Putamen (tissue), 1 donor: ENCODE data around the gene DLG4.

ENCODE experiments used
- DNase-seq: peaks from one replicate; pipeline ENCODE4 v3.0.0-alpha.2; 2016; ENCODE audit warnings: low spot score

DLG4 gene

DNA sequence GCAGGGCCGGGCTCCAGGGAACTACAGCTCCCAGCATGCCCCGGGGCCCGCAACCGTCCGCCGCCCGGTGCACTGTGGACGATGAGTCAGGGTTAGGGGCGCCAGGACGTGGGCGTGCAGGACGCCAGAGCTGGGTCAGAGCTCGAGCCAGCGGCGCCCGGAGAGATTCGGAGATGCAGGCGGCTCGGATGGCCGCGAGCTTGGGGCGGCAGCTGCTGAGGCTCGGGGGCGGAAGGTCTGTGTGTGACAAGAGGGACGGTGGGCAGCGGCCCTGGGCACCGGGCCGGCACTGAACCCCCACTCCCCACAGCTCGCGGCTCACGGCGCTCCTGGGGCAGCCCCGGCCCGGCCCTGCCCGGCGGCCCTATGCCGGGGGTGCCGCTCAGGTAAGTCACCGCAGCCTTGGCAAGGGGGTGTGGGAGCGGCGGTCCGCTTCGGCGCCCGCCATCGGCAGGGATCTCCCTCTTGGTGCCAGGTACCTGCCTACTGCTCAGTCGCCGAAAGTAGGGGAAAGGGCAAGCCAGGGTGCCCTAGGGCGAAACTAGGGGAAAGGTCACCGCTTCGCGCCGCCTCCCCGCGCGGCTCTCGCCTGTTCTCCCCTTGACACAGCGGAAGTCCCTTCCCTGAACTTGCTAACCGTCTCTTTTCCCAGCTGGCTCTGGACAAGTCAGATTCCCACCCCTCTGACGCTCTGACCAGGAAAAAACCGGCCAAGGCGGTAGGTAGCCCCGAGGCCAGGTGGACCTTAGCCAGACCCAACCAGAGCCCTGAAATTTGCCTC lies at the start of gene DLG4, which contains the start of gene ACADVL:
Gene DLG4 (minus strand): TSS at position 25 of the 781 bp plus-strand sequence.
Gene ACADVL (plus strand): TSS at position 127 of the 781 bp plus-strand sequence. CDS start 47 bp downstream, at position 174.
- DNase-seq, result peak; percentile 86

DNA sequence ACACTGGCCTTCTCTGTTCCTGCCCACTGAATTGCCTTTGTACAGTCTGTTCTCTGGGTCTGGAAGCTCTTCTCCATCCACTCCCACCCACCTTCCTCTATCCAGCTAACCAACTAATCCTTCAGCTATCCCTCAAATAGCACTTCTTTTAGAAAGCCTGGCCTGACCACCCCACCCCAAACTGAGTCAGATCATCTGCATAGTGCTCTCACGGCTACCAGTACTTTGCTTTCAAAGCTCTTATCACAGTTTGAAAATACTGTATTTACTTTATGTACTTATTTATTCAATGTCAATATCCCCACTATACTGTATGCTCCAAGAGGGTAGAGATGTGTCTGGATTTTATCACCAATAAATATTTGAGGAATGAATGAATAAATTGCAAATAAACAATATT lies 47.1 kb upstream of the DLG4 start:
- no peak for DNase-seq

DNA sequence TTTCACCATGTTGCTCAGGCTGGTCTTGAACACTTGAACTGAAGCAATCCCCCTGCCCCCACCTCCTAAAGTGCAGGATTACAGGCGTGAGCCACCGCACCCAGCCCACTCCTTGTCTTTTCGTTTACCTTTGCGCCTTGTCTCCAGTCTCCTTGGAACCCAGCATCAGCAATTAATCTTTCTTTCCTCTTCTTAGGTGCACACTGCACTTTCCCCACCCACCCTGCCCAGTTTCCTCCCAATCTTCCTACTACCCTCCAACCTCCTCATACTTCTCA lies 44.1 kb upstream of the DLG4 start:
- DNase-seq, result no peak

DNA sequence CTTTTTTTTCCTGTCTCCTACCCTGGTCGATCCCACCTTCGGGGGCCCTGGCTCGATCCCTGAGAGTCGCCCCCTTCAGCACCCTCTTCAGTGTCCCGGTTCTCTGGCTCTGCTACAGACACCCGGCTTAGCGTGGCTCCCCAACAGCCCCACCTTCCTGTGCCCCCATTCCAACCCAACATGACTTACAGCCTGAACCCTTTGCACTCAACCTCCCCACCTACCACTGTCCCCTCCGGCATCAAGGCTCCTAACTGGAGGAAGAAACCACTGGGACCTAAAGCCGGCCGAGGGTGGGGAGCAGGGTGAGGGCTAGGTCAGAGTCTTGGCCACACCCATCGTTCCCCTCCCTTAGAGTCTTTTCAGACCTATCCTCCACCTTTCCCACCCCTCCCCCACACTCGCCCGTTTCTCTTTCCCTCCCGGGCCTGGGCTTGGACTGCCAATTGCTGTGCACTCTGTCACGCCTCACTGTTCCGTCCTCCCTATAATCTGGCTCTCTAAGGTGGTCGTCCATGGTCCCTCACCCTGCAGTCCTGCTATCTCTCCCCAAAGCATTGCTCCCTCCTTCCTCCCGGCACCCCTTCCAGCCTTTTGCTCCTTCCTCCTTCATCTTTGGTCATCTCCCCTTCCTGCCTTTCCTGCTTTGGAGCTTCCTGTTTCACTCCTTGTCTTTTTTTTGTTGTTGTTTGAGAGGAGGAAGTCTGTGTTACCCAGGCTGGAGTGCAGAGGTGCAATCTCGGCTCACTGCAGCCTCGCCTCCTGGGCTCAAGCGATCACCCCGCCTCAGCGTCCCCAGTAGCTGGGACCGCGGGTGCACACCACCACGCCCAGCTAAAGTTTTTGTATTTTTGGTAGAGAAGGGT lies 43.5 kb upstream of the DLG4 start:
- no peak for DNase-seq

DNA sequence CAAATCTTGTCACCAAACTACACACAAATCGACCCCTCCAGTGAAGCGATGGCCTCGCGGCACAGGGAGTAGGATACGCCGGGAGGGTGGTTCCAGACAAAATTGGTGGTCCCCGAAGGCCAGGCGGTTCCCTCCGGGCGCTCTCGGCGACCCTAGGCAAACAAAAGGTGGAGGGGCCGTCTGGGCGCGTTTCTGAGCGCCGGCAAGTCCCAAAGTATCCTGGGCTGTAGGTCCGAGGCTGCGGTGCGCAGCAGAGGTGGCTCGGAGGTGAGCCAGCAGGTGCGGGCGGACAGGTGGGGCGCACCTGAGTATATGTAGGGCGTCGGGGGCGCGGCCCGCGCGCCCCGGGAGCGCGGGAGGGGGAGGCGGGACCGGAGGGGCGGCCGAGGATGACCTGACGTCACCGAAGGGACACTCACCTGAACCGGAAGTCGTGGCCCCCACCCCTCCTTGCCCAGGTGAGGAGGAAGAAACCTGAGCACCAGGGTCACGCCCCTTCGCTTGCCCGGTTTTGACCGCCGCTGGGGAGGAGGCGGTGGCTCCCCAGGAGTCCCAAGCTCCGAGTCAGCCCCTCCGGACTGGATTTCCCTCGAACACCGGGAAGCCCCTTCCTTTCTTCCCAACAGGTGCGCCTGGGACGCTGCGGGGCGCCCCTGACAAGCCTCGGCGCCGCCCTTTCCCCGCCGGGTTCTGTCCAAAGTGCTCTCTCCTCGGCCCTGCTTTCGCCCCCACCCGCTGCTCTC lies 42.7 kb upstream of the DLG4 start, which contains the start of gene CLDN7:
Gene CLDN7 (minus strand): TSS at position 287 of the 743 bp plus-strand sequence. CDS start 435 bp downstream, outside the sequence.
- DNase-seq, result no peak

DNA sequence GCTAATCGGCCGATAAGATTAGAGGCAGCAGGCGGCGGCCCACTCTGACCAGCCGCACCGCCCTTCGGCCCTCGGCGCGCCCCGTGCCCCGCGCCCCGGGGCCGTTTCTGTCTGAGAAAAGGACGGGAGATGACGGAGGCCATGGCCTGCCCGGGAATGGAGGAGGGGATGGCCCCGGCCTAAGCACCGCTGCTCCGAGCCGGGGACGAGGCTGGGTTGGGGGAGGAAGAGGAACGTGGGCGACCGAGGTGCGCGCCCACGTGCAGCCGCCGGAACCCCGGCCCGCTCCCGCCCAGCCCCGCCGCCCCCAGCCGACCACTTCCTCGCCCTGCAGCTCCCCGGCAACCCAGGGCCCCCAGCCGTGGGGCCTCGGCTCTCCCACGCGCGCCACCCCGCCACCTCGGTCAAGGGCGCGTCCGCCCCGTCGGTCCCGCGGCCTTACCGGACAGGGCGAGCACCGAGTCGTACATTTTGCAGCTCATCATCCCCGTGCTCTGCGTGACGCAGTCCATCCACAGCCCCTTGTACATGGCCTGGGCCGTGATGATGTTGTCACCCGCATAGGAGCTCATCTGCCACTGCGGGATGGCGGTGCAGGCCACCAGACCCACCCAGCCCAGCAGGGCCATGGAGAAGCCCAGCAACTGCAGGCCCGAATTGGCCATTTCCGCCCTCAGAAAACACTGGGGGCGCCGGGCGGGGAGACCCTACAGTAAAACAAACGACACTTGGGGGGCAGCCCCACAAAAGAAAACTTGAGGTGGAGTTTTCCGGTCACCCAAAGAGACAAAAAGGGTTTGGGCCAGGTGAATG lies 41.9 kb upstream of the DLG4 start:
- DNase-seq, result no peak

DNA sequence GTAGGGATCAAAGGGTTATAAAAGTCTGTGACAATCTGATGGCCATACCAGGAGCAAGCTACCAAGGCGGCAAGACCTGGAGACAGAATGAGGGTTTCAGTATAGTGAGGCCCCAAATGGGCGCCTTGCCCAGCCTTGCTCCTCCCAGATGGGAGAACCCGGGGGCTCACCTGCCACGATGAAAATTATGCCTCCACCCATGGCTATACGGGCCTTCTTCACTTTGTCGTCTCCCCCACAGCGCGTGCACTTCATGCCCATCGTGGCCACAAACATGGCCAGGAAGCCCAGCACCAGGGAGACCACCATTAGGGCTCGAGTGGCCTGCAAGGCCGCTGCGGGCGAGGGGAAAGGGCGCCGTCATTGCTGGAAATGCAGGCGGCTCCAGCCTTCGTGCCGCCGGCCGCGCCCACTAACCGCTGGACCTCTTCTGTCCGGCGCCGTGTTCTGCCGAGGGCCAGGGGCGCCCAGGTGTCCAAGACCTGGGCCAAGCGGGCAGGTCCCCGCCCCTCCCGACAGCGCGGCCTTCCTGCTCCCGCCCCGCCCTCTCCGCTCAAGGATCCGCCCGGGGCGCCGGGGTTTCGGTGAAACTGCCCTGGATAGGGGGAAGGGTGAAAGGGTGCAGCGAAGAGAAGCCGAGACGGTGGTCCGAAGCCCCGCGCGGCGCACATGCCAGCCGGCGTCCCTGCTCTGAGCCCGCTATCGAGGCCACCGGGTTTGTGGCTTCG lies 41.2 kb upstream of the DLG4 start:
- no peak for DNase-seq

DNA sequence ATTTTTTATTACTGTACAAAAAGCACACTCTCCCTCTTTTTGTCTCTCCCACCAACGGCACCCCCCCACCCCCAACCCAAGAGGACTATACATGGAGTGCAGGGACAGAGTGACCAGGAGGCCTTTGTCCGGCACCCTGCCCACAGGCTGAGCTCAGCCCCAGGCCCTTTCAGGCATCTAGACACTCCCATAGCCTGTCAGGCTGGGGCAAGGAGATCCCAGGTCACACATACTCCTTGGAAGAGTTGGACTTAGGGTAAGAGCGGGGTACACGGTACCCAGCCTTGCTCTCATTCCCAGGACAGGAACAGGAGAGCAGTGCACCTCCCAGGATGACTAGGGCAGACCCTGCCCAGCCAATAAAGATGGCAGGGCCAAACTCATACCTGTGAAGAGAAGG lies 40.5 kb upstream of the DLG4 start:
- DNase-seq, result no peak

DNA sequence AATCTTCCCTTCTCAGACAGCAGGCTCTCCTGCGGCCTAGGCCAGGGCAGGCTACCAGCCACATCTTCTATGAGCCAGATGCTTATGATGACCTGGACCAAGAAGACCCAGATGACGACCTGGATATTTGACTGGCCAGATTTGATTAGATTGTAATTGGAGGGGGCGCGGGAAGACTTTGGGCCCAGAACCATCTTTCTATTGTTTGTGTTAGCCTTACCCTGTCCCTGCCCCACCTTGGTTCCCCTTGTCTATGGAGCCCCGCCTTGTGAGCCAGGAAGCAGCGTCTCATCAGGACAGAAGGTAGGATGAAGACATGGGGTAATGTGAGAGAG lies 39.9 kb upstream of the DLG4 start:
- no peak for DNase-seq

DNA sequence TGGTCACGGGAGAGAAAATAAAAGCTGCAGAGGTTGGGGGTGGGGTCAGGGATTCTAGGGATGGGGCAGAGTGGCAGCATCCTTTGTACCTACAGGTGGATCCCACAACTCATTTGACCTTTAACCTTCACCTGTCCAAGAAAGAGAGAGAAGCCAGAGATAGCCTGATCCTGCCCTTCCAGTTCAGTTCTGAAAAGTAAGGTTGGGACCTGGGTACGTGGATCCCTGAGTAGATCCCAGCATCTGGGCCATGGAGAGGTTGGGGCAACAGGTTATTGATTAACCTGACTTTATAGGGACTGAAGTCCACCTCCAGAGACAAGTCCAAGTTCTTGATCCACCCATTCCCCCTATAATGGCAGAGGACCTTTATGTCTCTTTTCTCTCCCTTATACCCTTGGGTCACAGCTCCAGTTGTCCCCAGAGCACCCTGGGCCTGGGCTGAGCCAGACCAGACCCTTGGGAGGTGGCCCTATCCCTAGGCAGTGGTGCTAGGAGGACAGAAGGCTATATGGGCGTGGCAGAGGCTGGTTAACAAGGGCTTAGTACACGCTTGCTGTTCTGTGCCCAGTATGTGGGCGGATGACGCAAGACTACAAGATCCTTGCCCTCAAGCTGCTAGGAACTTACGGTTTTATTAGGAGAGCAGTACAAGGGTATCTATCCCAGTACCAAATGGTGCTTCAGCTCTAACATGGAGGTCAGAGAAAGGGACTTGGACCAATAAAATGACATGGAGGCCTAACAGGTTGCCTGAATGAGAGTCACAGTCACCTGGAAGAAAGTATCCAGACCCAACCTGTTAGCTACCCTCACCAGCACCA lies 39.3 kb upstream of the DLG4 start:
- no peak for DNase-seq

DNA sequence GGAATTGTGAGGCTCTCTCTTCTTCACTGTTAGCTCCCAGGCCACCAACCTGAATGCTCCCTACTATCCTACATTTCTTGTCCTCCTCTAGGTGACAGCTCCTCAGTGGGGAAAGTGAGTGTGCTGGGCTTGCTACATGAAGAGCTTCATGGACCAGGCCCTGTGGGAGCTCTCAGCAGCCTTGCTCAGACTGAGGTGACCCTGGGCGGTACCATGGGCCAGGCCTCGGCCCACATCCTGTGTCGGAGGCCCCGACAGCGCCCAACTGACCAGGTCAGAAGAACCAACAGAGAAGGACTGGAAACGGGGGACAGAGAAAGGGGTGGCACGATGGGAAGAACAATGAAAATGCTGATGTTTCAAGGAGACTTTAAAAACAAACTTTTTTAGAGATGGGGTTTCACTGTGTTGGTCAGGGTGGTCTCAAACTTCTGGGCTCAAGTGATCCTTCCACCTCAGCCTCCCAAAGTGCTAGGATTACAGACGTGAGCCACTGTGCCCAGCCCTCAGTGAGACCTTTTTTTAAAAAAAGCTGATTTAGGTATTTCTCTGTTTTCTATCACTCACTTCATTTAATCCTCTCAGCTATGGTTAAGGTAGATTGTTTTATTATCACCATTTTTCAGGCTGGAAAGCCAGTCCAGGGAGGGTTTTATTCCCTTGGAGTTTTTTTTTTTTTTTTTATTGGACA lies 37.3 kb upstream of the DLG4 start:
- DNase-seq, result no peak

DNA sequence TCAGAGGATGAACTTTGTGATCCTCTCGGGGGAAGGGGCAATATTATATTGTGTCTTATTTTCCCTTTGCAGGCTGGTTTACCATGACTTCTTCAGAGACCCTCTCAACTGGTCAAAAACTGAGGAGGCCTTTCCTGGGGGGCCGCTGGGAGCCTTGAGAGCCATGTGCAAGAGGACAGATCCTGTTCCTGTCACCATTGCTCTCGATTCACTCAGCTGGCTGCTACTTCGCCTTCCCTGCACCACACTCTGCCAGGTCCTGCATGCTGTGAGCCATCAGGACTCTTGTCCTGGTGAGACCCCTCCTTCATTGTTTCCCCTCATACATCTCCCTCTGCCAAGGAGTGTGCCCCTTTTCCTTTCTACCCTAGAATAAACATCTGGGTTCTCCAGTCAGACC lies 34.9 kb upstream of the DLG4 start:
- DNase-seq, result no peak

DNA sequence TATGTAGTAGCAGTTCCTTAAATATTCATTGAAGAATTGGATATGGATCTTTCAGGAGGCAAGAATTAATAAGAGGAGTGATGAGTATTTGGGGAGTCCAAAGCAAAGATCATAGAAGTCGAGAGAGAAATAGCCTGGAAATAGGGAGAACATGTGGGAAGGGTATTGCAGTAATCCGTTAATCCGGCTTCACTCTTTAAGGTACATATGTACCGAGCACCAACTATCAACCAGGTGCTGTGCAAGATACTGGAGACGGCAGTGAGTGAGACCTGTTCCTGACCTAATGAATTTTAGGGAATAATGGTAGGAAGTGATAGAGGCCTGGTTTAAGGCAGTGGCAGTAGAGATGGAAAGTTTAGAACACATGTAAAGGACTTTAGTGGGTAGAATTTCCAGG lies 33.4 kb upstream of the DLG4 start:
- no peak for DNase-seq

DNA sequence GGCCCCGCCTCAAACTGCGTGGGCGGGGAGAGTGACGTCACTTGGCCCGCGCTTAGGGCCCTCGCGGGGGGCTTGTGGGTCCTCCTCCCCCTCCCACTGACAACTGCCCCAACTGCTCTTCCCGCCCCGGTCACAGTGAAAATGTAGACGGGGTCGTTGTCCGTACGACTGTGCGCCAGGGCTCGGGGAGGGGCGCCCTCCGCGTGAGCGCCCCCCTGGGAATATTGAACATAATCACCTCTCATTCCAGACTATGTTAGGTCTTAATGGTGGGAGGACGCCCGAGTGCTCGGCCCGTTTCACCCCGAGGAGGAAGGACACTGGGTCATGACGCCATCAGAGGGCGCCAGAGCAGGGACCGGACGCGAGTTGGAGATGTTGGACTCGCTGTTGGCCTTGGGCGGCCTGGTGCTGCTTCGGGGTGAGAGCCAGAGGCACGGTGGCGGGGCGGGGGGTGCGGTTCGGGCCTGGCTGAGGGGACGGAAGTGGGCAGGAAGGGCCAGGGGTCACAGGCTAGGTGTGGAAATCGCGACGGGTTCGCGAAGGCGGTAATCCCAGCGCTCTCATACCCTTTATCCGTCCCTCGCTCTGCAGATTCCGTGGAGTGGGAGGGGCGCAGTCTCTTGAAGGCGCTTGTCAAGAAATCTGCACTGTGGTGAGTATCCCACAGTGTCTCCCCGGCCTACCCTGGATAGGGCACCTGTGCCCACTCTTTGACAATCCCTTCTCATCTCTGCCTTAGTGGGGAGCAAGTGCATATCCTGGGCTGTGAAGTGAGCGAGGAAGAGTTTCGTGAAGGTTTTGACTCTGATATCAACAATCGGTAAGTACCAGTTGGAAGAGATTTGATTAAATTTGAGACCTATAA lies 32.8 kb upstream of the DLG4 start, which contains the start of gene ELP5:
Gene ELP5 (plus strand): TSS at position 40 of the 868 bp plus-strand sequence. CDS start 336 bp downstream, at position 376.
- peak; percentile 90 for DNase-seq

DNA sequence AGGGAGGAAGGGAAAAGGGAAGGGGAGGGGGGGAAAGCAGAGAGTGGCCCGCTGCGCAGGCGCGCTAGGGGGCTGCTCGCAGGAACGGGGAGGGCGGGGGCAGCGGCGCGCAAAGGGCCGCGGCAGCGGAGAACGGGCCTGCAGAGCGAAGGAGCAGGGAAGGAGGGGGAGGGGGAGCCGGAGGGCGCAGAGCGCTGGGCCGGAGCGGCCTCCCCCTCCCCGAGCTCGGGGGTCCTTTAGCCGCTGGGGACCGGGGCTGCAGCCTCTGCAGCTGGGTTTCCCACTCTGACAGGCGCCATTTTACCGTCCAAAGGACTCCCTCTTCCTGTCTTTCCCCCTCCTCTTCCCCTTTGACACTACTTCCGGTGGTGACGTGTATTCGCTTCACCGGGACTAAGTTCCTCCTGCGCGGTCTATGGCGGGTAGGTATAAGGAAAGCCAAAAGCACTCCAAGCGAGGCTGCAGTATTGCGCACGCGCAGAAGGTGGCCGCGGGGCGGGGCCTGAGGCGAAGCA lies 32.1 kb upstream of the DLG4 start, which contains the start of gene CTDNEP1:
Gene CTDNEP1 (minus strand): TSS at position 74 of the 515 bp plus-strand sequence. CDS start 438 bp downstream, outside the sequence.
- peak; percentile 99 for DNase-seq

DNA sequence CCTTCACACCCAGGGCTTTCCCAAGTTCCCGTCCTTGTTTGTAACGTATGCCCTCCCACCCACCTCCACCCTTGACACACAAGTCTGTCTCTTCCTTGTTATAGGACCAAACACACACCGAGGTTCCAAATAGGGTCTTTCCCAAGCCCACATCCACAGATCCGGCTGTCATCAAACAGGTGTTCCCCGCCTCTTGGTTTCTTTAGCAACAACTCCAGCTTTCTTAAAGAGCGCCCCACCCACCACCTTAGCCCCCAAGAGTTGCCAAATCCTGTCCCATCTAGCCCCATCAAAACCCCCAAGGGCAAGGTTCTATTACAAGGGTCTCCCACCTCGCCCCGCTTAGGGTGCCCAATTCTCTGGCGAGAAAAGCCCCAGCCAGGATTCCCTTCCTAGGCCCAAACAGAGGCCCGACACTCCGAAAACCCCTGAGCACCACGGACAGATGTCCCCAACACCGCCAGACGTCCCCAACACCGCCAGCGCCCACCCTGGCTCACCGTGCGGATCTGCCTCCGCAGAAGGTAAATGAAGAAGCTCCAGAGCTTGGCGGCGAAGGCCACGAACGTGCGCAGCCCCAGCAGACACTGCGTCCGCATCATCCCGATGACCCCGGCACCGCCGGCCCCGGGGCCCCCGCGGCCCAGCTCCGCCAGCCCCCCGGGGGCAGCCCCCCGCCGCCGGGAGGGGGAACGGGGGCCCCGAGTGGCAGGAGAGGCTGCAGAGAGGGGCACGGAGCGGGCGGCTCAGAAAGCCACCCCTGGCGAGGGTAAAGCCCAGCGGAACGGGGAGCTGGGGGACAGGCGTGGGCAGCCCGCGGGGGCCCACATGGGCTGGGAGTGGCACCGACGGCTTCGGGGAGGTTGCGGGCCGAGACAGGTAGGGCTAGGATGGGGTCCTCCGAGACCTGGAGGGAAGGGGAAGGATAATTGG lies 31.3 kb upstream of the DLG4 start:
- no peak for DNase-seq

DNA sequence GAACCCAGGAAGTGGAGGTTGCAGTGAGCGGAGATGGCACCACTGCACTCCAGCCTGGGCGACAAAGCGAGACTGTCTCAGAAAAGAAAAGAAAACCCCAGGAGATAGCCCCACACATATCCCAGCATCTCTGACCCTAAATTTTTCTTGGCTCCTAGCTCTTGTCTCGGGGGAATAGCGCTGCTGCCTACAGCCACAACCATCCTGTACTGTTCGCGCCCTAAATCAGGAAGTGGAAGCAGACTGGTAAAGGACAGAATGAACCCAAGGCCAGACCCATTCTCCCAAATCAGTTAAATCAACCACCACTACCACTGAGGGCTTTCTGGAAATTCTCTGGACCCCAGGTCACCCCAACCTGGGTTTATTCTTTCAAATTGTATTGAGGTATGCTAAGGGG lies 30.2 kb upstream of the DLG4 start:
- DNase-seq, result no peak
